ENCODE data around the gene FGF23. TPM values are rescaled to one million over a fixed set of nuclear protein-coding genes. Genes with fewer than 3 reads are reported as not detected.

FGF23 gene
- 0.05 TPM for total RNA-seq
- polyA plus RNA-seq: 0.27 TPM
- long read RNA-seq, donor 1: 0 reads
- long read RNA-seq, donor 2: 0 reads
- long read RNA-seq, donor 3: 0 reads
- long read RNA-seq, donor 4: 0 reads
- long read RNA-seq, donor 5: 0 reads
- long read RNA-seq, donor 6: 0 reads
- long read RNA-seq, donor 7: 0 reads
- long read RNA-seq, donor 8: 0 reads
- long read RNA-seq, donor 9: 0 reads
- long read RNA-seq, donor 10: 0 reads

DNA sequence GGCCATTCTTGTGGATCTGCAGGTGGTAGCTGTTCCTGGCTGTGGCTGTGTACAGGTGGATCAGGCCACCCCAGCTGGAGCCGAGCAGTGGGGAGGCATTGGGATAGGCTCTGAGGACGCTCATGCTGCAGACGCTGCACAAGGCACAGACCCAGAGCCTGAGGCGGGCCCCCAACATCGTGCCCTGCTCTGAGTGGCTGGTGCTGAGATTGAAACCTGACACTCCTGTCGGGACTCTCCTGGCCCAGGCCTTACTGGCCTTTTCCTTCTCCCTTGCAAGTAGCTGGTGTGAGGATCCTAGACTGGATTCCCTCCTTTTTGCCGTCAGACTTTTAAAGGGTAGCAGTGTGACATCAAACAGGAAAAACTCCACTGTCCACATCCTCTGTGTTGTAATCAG, at the start of gene FGF23:
TSS of gene FGF23 (minus strand) at position 308 of the 400 bp plus-strand sequence. CDS start at position 178, 130 bp downstream.
- WGBS: 43% methylated on average over 7 of the region's 7 CpGs
- no peaks in the 10 kb centered on the region for H3K9me3 ChIP-seq (ENCODE audit: control insufficient read depth in 2 of 2, insufficient read depth in 1 of 2, low read length in 1 of 2)
- no peaks in the 10 kb centered on the region for H3K36me3 ChIP-seq (ENCODE audit: control insufficient read depth in 2 of 2, insufficient read depth in 2 of 2, low read length in 1 of 2)
- H3K4me1 ChIP-seq (ENCODE audit: control insufficient read depth in 2 of 2, insufficient read depth in 2 of 2, low read length in 2 of 2): no peaks in the 10 kb centered on the region
- H3K27ac ChIP-seq (ENCODE audit: low read depth in 1 of 2, low read length in 1 of 2): no peak within 1 kb of the TSS
- peaks cover 0 to 25% of the 10 kb centered on the region in 2 donors for H3K27me3 ChIP-seq (ENCODE audit: control insufficient read depth in 2 of 2, insufficient read depth in 1 of 2, low read length in 1 of 2)
- DNase-seq (ENCODE audit: low read depth in 6 of 9, low spot score in 9 of 9): no peak
- H3K4me3 ChIP-seq (ENCODE audit: low read length in 2 of 2): no peak within 1 kb of the TSS

GRCh38 chr12:4424422-4424821, 44.9 kb upstream of the FGF23 start:
- H3K27ac ChIP-seq (ENCODE audit: low read depth in 1 of 2, low read length in 1 of 2): no peak overlapping the region
- no peak overlapping the region for H3K4me3 ChIP-seq (ENCODE audit: low read length in 2 of 2)
- 93% methylated on average over 6 of the region's 6 CpGs for WGBS
- no peaks in the 10 kb centered on the region for H3K4me1 ChIP-seq (ENCODE audit: control insufficient read depth in 2 of 2, insufficient read depth in 2 of 2, low read length in 2 of 2)
- no peaks in the 10 kb centered on the region for H3K9me3 ChIP-seq (ENCODE audit: control insufficient read depth in 2 of 2, insufficient read depth in 1 of 2, low read length in 1 of 2)
- H3K36me3 ChIP-seq (ENCODE audit: control insufficient read depth in 2 of 2, insufficient read depth in 2 of 2, low read length in 1 of 2): no peaks in the 10 kb centered on the region
- no peaks in the 10 kb centered on the region for H3K27me3 ChIP-seq (ENCODE audit: control insufficient read depth in 2 of 2, insufficient read depth in 1 of 2, low read length in 1 of 2)
- DNase-seq (ENCODE audit: low read depth in 6 of 9, low spot score in 9 of 9): no peak

- 90% methylated on average over 11 of the region's 11 CpGs for WGBS
- no peaks in the 10 kb centered on the region for H3K27me3 ChIP-seq (ENCODE audit: control insufficient read depth in 2 of 2, insufficient read depth in 1 of 2, low read length in 1 of 2)
These were observed 44.1 kb upstream of the FGF23 start for GRCh38 chr12:4423528-4424195.

GRCh38 chr12:4422985-4423384, 43.5 kb upstream of the FGF23 start:
- H3K27me3 ChIP-seq (ENCODE audit: control insufficient read depth in 2 of 2, insufficient read depth in 1 of 2, low read length in 1 of 2): no peaks in the 10 kb centered on the region
- no peaks in the 10 kb centered on the region for H3K4me1 ChIP-seq (ENCODE audit: control insufficient read depth in 2 of 2, insufficient read depth in 2 of 2, low read length in 2 of 2)
- H3K36me3 ChIP-seq (ENCODE audit: control insufficient read depth in 2 of 2, insufficient read depth in 2 of 2, low read length in 1 of 2): no peaks in the 10 kb centered on the region
- H3K27ac ChIP-seq (ENCODE audit: low read depth in 1 of 2, low read length in 1 of 2): no peak overlapping the region
- no peak overlapping the region for H3K4me3 ChIP-seq (ENCODE audit: low read length in 2 of 2)
- no peaks in the 10 kb centered on the region for H3K9me3 ChIP-seq (ENCODE audit: control insufficient read depth in 2 of 2, insufficient read depth in 1 of 2, low read length in 1 of 2)
- DNase-seq (ENCODE audit: low read depth in 6 of 9, low spot score in 9 of 9): no peak
- WGBS: 95% methylated on average over 9 of the region's 9 CpGs

More at GRCh38 chr12:4423528-4424195, 44.1 kb upstream of the FGF23 start:
- Histone ChIP-seq H3K4me3 (ENCODE audit: low read length in 2 of 2) (no peak overlapping the region), H3K4me1 (ENCODE audit: control insufficient read depth in 2 of 2, insufficient read depth in 2 of 2, low read length in 2 of 2) (no peaks in the 10 kb centered on the region), H3K9me3 (ENCODE audit: control insufficient read depth in 2 of 2, insufficient read depth in 1 of 2, low read length in 1 of 2) (no peaks in the 10 kb centered on the region), H3K36me3 (ENCODE audit: control insufficient read depth in 2 of 2, insufficient read depth in 2 of 2, low read length in 1 of 2) (no peaks in the 10 kb centered on the region), H3K27ac (ENCODE audit: low read depth in 1 of 2, low read length in 1 of 2) (no peak overlapping the region)
- no peak for DNase-seq (ENCODE audit: low read depth in 6 of 9, low spot score in 9 of 9)

- no peaks in the 10 kb centered on the region for H3K27me3 ChIP-seq (ENCODE audit: control insufficient read depth in 2 of 2, insufficient read depth in 1 of 2, low read length in 1 of 2)
- no peak overlapping the region for H3K4me3 ChIP-seq (ENCODE audit: low read length in 2 of 2)
- DNase-seq (ENCODE audit: low read depth in 6 of 9, low spot score in 9 of 9): peak in 3 of 9 donors; percentile 49 to 54 (median 54)
- H3K36me3 ChIP-seq (ENCODE audit: control insufficient read depth in 2 of 2, insufficient read depth in 2 of 2, low read length in 1 of 2): no peaks in the 10 kb centered on the region
- no peak overlapping the region for H3K27ac ChIP-seq (ENCODE audit: low read depth in 1 of 2, low read length in 1 of 2)
- no peaks in the 10 kb centered on the region for H3K9me3 ChIP-seq (ENCODE audit: control insufficient read depth in 2 of 2, insufficient read depth in 1 of 2, low read length in 1 of 2)
- no peaks in the 10 kb centered on the region for H3K4me1 ChIP-seq (ENCODE audit: control insufficient read depth in 2 of 2, insufficient read depth in 2 of 2, low read length in 2 of 2)
- WGBS: 46% methylated on average over 4 of the region's 4 CpGs
These were observed 42.1 kb upstream of the FGF23 start for GRCh38 chr12:4421590-4422031.

DNA sequence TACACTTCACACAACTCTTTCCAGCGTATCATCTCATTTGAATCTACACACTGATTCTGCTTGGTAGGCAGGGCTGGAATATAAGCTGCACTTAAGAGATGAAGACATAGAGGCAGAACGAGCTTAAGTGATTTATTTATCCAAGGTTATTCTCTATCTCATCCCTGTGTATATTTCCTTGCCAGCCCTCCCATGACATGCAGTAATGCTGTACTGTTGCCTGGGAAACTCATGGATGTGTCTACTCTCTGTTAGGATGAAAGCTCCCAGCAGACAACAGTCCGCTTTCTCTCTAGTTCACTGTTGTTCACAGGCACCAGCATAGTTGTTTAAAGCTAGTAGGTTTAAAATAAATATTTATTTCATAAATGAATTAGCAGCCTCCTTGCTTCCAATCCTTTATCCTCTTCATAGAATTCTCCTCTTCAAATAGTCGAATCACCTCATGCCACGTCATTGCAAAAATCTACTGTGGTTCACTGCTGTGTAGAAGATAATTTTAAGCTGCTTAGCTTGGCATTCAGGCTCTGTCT, 40.7 kb upstream of the FGF23 start:
- 97% methylated on average over 5 of the region's 5 CpGs for WGBS
- H3K27ac ChIP-seq (ENCODE audit: low read depth in 1 of 2, low read length in 1 of 2): no peak overlapping the region
- no peaks in the 10 kb centered on the region for H3K27me3 ChIP-seq (ENCODE audit: control insufficient read depth in 2 of 2, insufficient read depth in 1 of 2, low read length in 1 of 2)
- no peak for DNase-seq (ENCODE audit: low read depth in 6 of 9, low spot score in 9 of 9)
- no peak overlapping the region for H3K4me3 ChIP-seq (ENCODE audit: low read length in 2 of 2)
- H3K36me3 ChIP-seq (ENCODE audit: control insufficient read depth in 2 of 2, insufficient read depth in 2 of 2, low read length in 1 of 2): no peaks in the 10 kb centered on the region
- no peaks in the 10 kb centered on the region for H3K9me3 ChIP-seq (ENCODE audit: control insufficient read depth in 2 of 2, insufficient read depth in 1 of 2, low read length in 1 of 2)
- H3K4me1 ChIP-seq (ENCODE audit: control insufficient read depth in 2 of 2, insufficient read depth in 2 of 2, low read length in 2 of 2): peaks cover 0 to 5% of the 10 kb centered on the region in 2 donors

DNA sequence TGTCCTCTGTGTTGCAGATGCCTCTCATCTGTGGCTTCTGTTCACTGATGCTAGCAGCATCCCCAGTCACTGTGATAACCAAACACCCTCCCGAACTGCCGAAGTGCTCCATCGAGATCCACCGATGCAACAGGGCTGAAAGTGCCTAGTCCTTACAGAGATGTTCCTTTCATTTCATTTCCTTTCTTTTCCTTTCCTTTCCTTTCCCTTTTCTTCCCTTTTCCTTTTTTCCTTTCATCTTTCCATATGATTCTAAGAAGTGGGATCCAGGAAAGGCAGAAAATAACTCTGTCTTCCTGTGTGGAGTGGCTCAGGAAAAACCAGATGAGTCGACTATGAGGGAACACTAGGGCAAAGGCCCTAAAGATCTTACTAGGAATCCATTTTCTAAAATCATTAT, 39.4 kb upstream of the FGF23 start:
- Histone ChIP-seq H3K4me1 (ENCODE audit: control insufficient read depth in 2 of 2, insufficient read depth in 2 of 2, low read length in 2 of 2) (peaks cover 4 to 13% of the 10 kb centered on the region in 2 donors), H3K27me3 (ENCODE audit: control insufficient read depth in 2 of 2, insufficient read depth in 1 of 2, low read length in 1 of 2) (no peaks in the 10 kb centered on the region), H3K4me3 (ENCODE audit: low read length in 2 of 2) (no peak overlapping the region), H3K9me3 (ENCODE audit: control insufficient read depth in 2 of 2, insufficient read depth in 1 of 2, low read length in 1 of 2) (no peaks in the 10 kb centered on the region), H3K36me3 (ENCODE audit: control insufficient read depth in 2 of 2, insufficient read depth in 2 of 2, low read length in 1 of 2) (no peaks in the 10 kb centered on the region), H3K27ac (ENCODE audit: low read depth in 1 of 2, low read length in 1 of 2) (no peak overlapping the region)
- DNase-seq (ENCODE audit: low read depth in 6 of 9, low spot score in 9 of 9): no peak
- WGBS: 96% methylated on average over 5 of the region's 5 CpGs

DNA sequence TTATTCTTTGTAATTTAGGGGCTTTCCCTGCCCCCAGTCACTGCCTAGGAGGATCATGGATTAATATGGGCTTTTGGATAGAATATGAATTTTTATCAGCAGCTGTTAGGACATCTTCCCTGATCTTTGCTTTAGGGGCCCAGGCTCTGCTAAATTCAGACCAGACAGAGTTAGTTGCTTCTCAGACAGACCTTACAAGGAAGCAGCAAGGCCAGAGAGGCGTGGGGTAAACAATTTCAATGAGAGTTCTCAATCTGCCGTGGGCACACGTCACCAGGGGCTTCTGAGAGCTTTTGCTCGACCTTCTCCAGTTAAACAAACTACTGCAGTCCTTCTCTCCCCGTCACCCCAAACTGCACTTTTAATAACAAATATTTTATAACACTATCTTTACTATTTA, 38.4 kb upstream of the FGF23 start:
- Histone ChIP-seq H3K27ac (ENCODE audit: low read depth in 1 of 2, low read length in 1 of 2) (no peak overlapping the region), H3K9me3 (ENCODE audit: control insufficient read depth in 2 of 2, insufficient read depth in 1 of 2, low read length in 1 of 2) (no peaks in the 10 kb centered on the region), H3K27me3 (ENCODE audit: control insufficient read depth in 2 of 2, insufficient read depth in 1 of 2, low read length in 1 of 2) (no peaks in the 10 kb centered on the region), H3K4me3 (ENCODE audit: low read length in 2 of 2) (no peak overlapping the region), H3K4me1 (ENCODE audit: control insufficient read depth in 2 of 2, insufficient read depth in 2 of 2, low read length in 2 of 2) (peaks cover 4 to 13% of the 10 kb centered on the region in 2 donors), H3K36me3 (ENCODE audit: control insufficient read depth in 2 of 2, insufficient read depth in 2 of 2, low read length in 1 of 2) (no peaks in the 10 kb centered on the region)
- WGBS: 84% methylated on average over 5 of the region's 5 CpGs
- DNase-seq (ENCODE audit: low read depth in 6 of 9, low spot score in 9 of 9): no peak

- Histone ChIP-seq H3K4me3 (ENCODE audit: low read length in 2 of 2) (no peak overlapping the region), H3K27ac (ENCODE audit: low read depth in 1 of 2, low read length in 1 of 2) (no peak overlapping the region), H3K9me3 (ENCODE audit: control insufficient read depth in 2 of 2, insufficient read depth in 1 of 2, low read length in 1 of 2) (no peaks in the 10 kb centered on the region), H3K4me1 (ENCODE audit: control insufficient read depth in 2 of 2, insufficient read depth in 2 of 2, low read length in 2 of 2) (peaks cover 4 to 13% of the 10 kb centered on the region in 2 donors), H3K27me3 (ENCODE audit: control insufficient read depth in 2 of 2, insufficient read depth in 1 of 2, low read length in 1 of 2) (no peaks in the 10 kb centered on the region), H3K36me3 (ENCODE audit: control insufficient read depth in 2 of 2, insufficient read depth in 2 of 2, low read length in 1 of 2) (no peaks in the 10 kb centered on the region)
- no peak for DNase-seq (ENCODE audit: low read depth in 6 of 9, low spot score in 9 of 9)
- WGBS: 96% methylated on average over 6 of the region's 6 CpGs
These were observed 37.9 kb upstream of the FGF23 start for GRCh38 chr12:4417455-4417854.

All from thymus (tissue), 14 donors.